Measurements from ENCODE around the gene HAUS6. TPM values are rescaled to one million over a fixed set of nuclear protein-coding genes. Genes with fewer than 3 reads are reported as not detected.

The HAUS6 gene
- total and polyA plus RNA-seq, 2 of the 13 experiments (the other 11 are each of a cell fraction or from before 2014, with no cell fraction given): 9.8 to 31.1 TPM

GRCh38 chr9:19140259-19140658 is 37.6 kb upstream of the HAUS6 start:
- no peak for FAIRE-seq
- H3K9me3 ChIP-seq (ENCODE audit: low read length): no peaks in the 10 kb centered on the region
- no peak for ATAC-seq
- DNase-seq (ENCODE audit: low spot score): no peak
- H3K27me3 ChIP-seq (ENCODE audit: control insufficient read depth in 1 of 2, insufficient read depth in 2 of 2, low read length in 2 of 2): no peaks in the 10 kb centered on the region
- peak overlapping the region; percentile 27 for H3K27ac ChIP-seq (ENCODE audit: extremely low read length, insufficient read depth, low read length)
- no TSS peak for BruUV-seq (replicated peaks)
- H3K4me2 ChIP-seq (ENCODE audit: low read depth, low read length): no peak overlapping the region
- H3K36me3 ChIP-seq (replicated peaks in 1 of 2; ENCODE audit: control insufficient read depth in 1 of 2, insufficient read depth in 2 of 2, low read length in 2 of 2): no peaks in the 10 kb centered on the region
- POLR2A ChIA-PET: interaction anchor here (0.7 kb wide), 1 partner anchor 12 kb away, joined by 3 read pairs; no protein-coding TSS in a partner anchor
- no peak overlapping the region for H2AFZ ChIP-seq (ENCODE audit: low read length)
- no peaks in the 10 kb centered on the region for H4K20me1 ChIP-seq (ENCODE audit: insufficient read depth, low read length)
- intact Hi-C loops (cut with micrococcal nuclease; ENCODE audit: unreplicated experiment): no loop called here
- CTCF ChIA-PET (ENCODE audit: low intra/inter-chr PET ratio, low total read pairs): no interaction called here
- H3K9ac ChIP-seq (ENCODE audit: insufficient read depth, low read depth, low read length): no peak overlapping the region
- peaks cover 67% of the 10 kb centered on the region for H3K4me1 ChIP-seq (ENCODE audit: insufficient read depth, low read length)
- no peak for TF ChIP-seq ARID5B (CRISPR knock-in tag; IDR thresholded peaks at IDR 0.05)
- no peak for TF ChIP-seq ZNF691 (CRISPR knock-in tag; IDR thresholded peaks at IDR 0.05; ENCODE audit: borderline replicate concordance, low read depth)
- no peak for TF ChIP-seq MXD1 (CRISPR knock-in tag; IDR thresholded peaks at IDR 0.05)
- no peak for TF ChIP-seq PCBP2 (optimal IDR thresholded peaks at IDR 0.05; ENCODE audit: low read depth, low read length, poor library complexity, severe bottlenecking)
- TF ChIP-seq ZNF124 (CRISPR knock-in tag; IDR thresholded peaks at IDR 0.05): no peak
- TF ChIP-seq KLF13 (CRISPR knock-in tag; IDR thresholded peaks at IDR 0.05): no peak
- TF ChIP-seq GTF3A (CRISPR knock-in tag; conservative IDR thresholded peaks at IDR 0.05): no peak
- TF ChIP-seq ZSCAN9 (CRISPR knock-in tag; IDR thresholded peaks at IDR 0.05; ENCODE audit: borderline replicate concordance): no peak
- TF ChIP-seq ATF5 (CRISPR knock-in tag; IDR thresholded peaks at IDR 0.05; ENCODE audit: low read depth): no peak
- WGBS (ENCODE audit: low lambda C conversion rate): 98% methylated on average over 6 of the region's 6 CpGs
- no peaks in the 10 kb centered on the region for H3K79me2 ChIP-seq (ENCODE audit: insufficient read depth, low read length)
- no peak overlapping the region for H3K4me3 ChIP-seq (replicated peaks in 1 of 3; ENCODE audit: insufficient read depth in 1 of 3, low read depth in 2 of 3, low read length in 3 of 3)
- in situ Hi-C loops (cut with HindIII; ENCODE audit: extremely low pct_ligation_motif_present, low pct_unique_long_range_greater_than_20kb): no loop called here

Measured in HepG2 (cell line).